Measurements from ENCODE around the gene ATN1. TPM values are rescaled to one million over a fixed set of nuclear protein-coding genes. Genes with fewer than 3 reads are reported as not detected.

The ATN1 gene
- total RNA-seq, 1 donor from 2014 or later, result 139 TPM

DNA sequence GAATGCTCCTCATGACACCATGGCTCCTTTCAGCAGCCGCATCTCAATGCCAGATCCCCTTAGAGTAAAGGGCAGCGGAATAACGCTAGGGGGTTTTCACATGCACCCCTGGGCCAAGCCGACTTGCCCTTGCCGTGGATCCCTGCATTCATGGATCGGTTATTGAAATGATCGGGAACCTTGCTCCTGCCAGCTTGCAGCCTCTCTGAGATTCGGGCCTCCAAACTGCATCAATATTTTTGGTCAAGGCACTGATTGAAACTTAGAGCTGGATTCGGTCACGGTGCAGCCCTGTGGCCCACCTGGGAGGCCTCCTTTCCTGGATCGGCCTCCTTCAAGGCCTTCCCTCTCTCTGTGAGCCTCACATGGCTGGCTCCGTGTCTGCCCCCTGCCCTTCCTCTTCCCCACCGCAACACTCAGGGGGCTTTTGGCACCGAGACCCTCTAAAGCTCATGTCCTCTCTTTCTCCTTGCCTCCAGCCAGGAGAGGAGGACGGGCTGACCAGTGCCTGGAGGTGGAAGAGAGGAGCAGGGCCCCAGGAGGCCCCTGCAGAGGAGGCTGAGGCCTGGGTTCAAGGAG is 25.2 kb downstream of the ATN1 start:
- Mint-ChIP-seq H3K9me3 (no peaks in the 10 kb centered on the region), H3K4me3 (no peak overlapping the region), H3K27me3 (no peaks in the 10 kb centered on the region), H3K27ac (no peak overlapping the region), H3K36me3 (peaks cover 4% of the 10 kb centered on the region), H3K4me1 (ENCODE audit: unreplicated experiment) (peaks cover 5% of the 10 kb centered on the region)
- TF ChIP-seq, protein P1, sequence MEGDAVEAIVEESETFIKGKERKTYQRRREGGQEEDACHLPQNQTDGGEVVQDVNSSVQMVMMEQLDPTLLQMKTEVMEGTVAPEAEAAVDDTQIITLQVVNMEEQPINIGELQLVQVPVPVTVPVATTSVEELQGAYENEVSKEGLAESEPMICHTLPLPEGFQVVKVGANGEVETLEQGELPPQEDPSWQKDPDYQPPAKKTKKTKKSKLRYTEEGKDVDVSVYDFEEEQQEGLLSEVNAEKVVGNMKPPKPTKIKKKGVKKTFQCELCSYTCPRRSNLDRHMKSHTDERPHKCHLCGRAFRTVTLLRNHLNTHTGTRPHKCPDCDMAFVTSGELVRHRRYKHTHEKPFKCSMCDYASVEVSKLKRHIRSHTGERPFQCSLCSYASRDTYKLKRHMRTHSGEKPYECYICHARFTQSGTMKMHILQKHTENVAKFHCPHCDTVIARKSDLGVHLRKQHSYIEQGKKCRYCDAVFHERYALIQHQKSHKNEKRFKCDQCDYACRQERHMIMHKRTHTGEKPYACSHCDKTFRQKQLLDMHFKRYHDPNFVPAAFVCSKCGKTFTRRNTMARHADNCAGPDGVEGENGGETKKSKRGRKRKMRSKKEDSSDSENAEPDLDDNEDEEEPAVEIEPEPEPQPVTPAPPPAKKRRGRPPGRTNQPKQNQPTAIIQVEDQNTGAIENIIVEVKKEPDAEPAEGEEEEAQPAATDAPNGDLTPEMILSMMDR (conservative IDR thresholded peaks at IDR 0.05), result no peak
- DNase-seq (ENCODE audit: extremely low spot score, unreplicated experiment), result no peak

DNA sequence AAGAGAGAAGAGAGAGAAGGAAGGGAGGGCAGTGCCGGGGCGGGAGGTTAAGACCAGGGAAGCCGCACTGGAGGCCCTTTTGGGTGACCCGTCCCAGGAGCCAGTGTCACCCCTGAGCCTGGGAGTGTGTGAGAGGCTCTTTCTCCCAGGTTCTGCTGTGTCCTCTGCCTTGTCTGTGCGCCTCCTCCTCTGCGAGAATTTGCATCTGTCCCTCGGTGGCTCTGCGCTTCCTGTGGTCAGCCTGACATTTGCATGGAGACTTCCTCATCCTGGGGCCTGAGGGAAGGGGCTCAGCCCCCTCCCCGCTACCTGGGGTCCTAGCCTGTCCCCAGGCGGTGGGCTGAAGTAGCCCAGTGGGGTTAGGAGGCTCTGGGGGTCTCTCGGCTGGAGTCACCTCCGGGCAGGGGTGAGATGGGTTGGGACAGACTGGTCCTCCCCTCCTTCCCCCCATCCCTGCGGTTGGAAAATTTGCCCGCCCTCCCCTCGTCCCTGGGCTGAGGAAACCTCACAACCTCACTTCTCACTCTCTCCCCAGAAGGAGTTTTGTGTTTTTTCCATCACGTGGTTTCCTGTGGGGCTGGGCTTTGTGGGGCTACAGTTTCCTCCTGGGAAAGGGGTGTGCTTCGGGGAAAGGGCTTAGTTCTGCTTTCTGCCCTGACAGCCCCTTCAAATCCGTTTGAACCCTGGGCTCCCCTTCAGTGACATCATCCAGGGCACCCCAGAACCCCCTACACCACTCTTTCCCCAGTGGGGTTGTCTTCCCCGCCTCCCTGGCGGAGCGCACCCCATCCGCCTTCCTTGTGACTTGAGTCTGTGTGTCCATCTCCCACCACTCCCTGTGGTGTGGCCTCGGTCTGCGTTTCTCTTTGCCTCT is 25.9 kb downstream of the ATN1 start:
- Mint-ChIP-seq H3K9me3 (no peaks in the 10 kb centered on the region), H3K27me3 (no peaks in the 10 kb centered on the region), H3K27ac (peak overlapping the region; percentile 59), H3K4me3 (no peak overlapping the region), H3K36me3 (peaks cover 4% of the 10 kb centered on the region), H3K4me1 (ENCODE audit: unreplicated experiment) (peaks cover 5% of the 10 kb centered on the region)
- no peak for DNase-seq (ENCODE audit: extremely low spot score, unreplicated experiment)
- TF ChIP-seq, protein P1 (conservative IDR thresholded peaks at IDR 0.05), result no peak

DNA sequence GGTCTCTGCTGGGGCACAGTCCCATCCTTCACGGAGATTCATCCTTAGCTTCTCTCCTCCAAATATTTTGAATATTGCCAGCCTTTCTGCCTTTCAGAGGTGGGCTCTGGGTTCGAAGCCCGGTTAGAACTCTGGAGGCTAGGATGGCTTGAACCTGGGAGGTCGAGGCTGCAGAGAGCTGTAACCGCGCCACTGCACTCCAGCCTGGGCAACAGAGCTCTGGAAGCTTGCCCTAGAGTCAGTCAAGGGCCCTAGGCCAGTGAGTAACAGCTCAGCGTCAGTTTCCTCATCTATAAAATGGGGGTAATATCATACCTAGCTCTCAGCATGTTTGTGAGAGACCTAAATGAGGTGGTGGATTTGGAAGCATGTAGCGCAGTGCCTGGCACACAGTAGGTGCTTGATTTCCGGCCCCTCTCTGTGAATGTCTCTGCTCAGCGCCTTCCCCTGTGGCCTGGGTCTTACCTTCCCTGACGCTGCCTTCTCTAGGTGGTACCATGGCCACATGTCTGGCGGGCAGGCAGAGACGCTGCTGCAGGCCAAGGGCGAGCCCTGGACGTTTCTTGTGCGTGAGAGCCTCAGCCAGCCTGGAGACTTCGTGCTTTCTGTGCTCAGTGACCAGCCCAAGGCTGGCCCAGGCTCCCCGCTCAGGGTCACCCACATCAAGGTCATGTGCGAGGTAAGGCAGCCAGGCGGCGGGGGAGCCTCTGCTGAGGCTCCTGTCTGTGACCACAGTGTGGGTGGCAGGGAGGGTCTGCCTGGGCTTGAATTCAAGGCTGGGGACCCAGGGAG is 26.8 kb downstream of the ATN1 start:
- no peaks in the 10 kb centered on the region for H3K36me3 Mint-ChIP-seq
- no peaks in the 10 kb centered on the region for H3K9me3 Mint-ChIP-seq
- peak overlapping the region; percentile 59 for H3K27ac Mint-ChIP-seq
- H3K27me3 Mint-ChIP-seq, result no peaks in the 10 kb centered on the region
- peaks cover 5% of the 10 kb centered on the region for H3K4me1 Mint-ChIP-seq (ENCODE audit: unreplicated experiment)
- no peak overlapping the region for H3K4me3 Mint-ChIP-seq
- DNase-seq (ENCODE audit: extremely low spot score, unreplicated experiment), result no peak
- TF ChIP-seq, protein P1 (conservative IDR thresholded peaks at IDR 0.05), result no peak

DNA sequence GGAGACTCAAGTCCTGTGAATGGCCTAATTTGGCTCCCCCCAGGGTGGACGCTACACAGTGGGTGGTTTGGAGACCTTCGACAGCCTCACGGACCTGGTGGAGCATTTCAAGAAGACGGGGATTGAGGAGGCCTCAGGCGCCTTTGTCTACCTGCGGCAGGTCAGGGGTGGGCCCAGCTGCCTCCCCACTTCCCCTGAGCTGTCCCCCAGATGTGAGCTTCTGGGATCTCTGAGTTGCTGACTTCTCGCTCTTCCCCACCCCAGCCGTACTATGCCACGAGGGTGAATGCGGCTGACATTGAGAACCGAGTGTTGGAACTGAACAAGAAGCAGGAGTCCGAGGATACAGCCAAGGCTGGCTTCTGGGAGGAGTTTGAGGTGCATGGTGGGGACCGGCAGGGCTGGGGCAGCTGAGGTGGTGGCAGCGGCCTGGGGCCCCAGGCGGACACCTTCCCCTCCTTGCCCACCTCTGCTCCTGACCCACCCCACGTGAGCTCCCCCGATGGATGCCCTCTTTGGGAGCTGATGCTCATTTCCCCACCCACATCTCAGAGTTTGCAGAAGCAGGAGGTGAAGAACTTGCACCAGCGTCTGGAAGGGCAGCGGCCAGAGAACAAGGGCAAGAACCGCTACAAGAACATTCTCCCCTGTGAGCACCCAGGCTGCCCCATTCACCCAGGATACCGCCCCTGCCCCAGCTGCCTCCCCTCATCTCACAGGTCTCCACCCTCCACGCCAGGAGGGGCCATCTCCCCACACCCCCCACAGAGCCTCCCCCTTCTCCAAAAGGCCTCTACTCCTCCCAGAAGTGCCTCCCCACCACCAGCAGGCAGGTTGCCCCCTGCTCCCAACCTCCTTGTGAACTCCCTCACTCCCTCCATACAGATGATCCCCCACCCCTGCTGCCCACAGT is 27.6 kb downstream of the ATN1 start:
- DNase-seq (ENCODE audit: extremely low spot score, unreplicated experiment), result no peak
- Mint-ChIP-seq H3K4me3 (no peak overlapping the region), H3K27ac (no peak overlapping the region), H3K27me3 (no peaks in the 10 kb centered on the region), H3K9me3 (no peaks in the 10 kb centered on the region), H3K4me1 (ENCODE audit: unreplicated experiment) (peaks cover 5% of the 10 kb centered on the region), H3K36me3 (no peaks in the 10 kb centered on the region)
- TF ChIP-seq, protein P1 (conservative IDR thresholded peaks at IDR 0.05), result no peak

All from type B pancreatic cell (in vitro differentiated cells).